Endothelial cell of umbilical vein (primary cell): ENCODE results near the gene PKNOX2. TPM values are rescaled to one million over a fixed set of nuclear protein-coding genes. Genes with fewer than 3 reads are reported as not detected.

Experiments
- BruUV-seq: library from RNA; stranded (reverse); fragments of 400-500 nt; replicated peaks from 2 replicates; lab custom pipeline; 2021; lab: Mats Ljungman, UMichigan
- CTCF ChIA-PET: fragments of 300-600, 350-600 bp; sonication (Branson Sonifier 250); formaldehyde crosslinking; loops from one replicate; lab custom pipeline; 2021; ENCODE audit warnings: antibody characterized with exemption, inconsistent platforms; lab: Charles Lee
- POLR2A ChIA-PET: fragments of 300-600, 350-600 bp; sonication (Branson Sonifier 250); formaldehyde crosslinking; loops from one replicate; lab custom pipeline; 2021; ENCODE audit warnings: antibody characterized with exemption, inconsistent platforms; lab: Charles Lee
- DNase-seq: peaks from one replicate; pipeline ENCODE4 v3.0.0-alpha.2; 2011; ENCODE audit warnings: low read depth, low spot score
- FAIRE-seq: peaks from 2 replicates; lab custom pipeline; 2011; peaks lifted over from hg19 to GRCh38; lab: Jason Lieb, UNC
- H2AFZ ChIP-seq: 2 replicates; pipeline ENCODE4 v1.6.0; 2012; ENCODE audit warnings: low read depth, low read length, control low read depth, inconsistent platforms
- H3K27ac ChIP-seq: 2 replicates; pipeline ENCODE4 v1.5.1; 2011; ENCODE audit warnings: low read depth, mild to moderate bottlenecking, control low read depth, low read length, moderate library complexity; ENCODE audit not compliant: insufficient read depth
- H3K27me3 ChIP-seq, 2 experiments: 2 replicates each; pipeline versions ENCODE4 v1.6.0 to v1.6.1; 2011; ENCODE audit warnings: low read length in 2 of 2, mixed read lengths in 1 of 2; ENCODE audit not compliant: control insufficient read depth in 2 of 2, insufficient read depth in 2 of 2
- H3K36me3 ChIP-seq, 2 experiments: 2 replicates in 1 of 2; 3 replicates in 1 of 2; pipeline ENCODE4 v1.5.1; 2011; ENCODE audit warnings: low read length in 2 of 2, mild to moderate bottlenecking in 1 of 2, moderate library complexity in 1 of 2; ENCODE audit not compliant: control insufficient read depth in 2 of 2, insufficient read depth in 2 of 2; ENCODE audit errors: extremely low read depth in 1 of 2
- H3K4me1 ChIP-seq: 3 replicates; pipeline ENCODE4 v1.5.1; 2011; ENCODE audit warnings: mild to moderate bottlenecking, low read length; ENCODE audit not compliant: control insufficient read depth, insufficient read depth; ENCODE audit errors: extremely low read depth
- H3K4me2 ChIP-seq: 2 replicates; pipeline ENCODE4 v1.6.1; 2011; ENCODE audit warnings: low read length, control low read depth, mixed read lengths; ENCODE audit not compliant: insufficient read depth
- H3K4me3 ChIP-seq, 3 experiments: fragments of 200-600 bp in 1 of 3; sonication (generic), shearing (Covaris generic) in 1 of 3; replicated peaks in 1 of 3; 2 replicates each; pipeline ENCODE4 v1.5.1; 2011 to 2016; ENCODE audit warnings: control low read depth in 3 of 3, low read length in 3 of 3, mild to moderate bottlenecking in 2 of 3, inconsistent platforms in 1 of 3, low read depth in 1 of 3, moderate library complexity in 1 of 3; ENCODE audit not compliant: insufficient read depth in 1 of 3
- H3K79me2 ChIP-seq: 2 replicates; pipeline ENCODE4 v1.6.0; 2012; ENCODE audit warnings: low read length, inconsistent platforms; ENCODE audit not compliant: control insufficient read depth, insufficient read depth
- H3K9ac ChIP-seq: replicated peaks from 2 replicates; pipeline ENCODE3; 2011; ENCODE audit warnings: low read length, control low read depth; ENCODE audit not compliant: insufficient read depth; ENCODE audit errors: extremely low read depth
- H3K9me1 ChIP-seq: replicated peaks from 3 replicates; pipeline ENCODE4 v1.6.0; 2011; ENCODE audit warnings: mild to moderate bottlenecking, low read length; ENCODE audit not compliant: control insufficient read depth, insufficient read depth; ENCODE audit errors: extremely low read depth
- H3K9me3 ChIP-seq: replicated peaks from 2 replicates; pipeline ENCODE4 v1.5.1; 2012; ENCODE audit warnings: low read length, inconsistent platforms; ENCODE audit not compliant: control insufficient read depth, insufficient read depth
- H4K20me1 ChIP-seq: replicated peaks from 2 replicates; pipeline ENCODE3; 2011; ENCODE audit warnings: mild to moderate bottlenecking, low read length; ENCODE audit not compliant: control insufficient read depth, insufficient read depth; ENCODE audit errors: extremely low read depth
- CTCF ChIP-seq, 2 donors: IDR thresholded peaks; 1 replicate in 1 of 2; 2 replicates in 1 of 2; pipeline ENCODE4 v1.5.1; 2011; ENCODE audit warnings: low read length in 2 of 2, mild to moderate bottlenecking in 2 of 2, moderate library complexity in 2 of 2, control low read depth in 1 of 2, inconsistent platforms in 1 of 2, low read depth in 1 of 2; ENCODE audit not compliant: insufficient read depth in 1 of 2; ENCODE audit errors: extremely low read depth in 1 of 2
- EZH2 ChIP-seq: IDR thresholded peaks from 2 replicates; pipeline ENCODE4 v1.6.1; 2012; ENCODE audit warnings: borderline replicate concordance, low read depth, mild to moderate bottlenecking, moderate library complexity, low read length, inconsistent platforms; ENCODE audit not compliant: severe bottlenecking
- FOS ChIP-seq: IDR thresholded peaks from 2 replicates; pipeline ENCODE4 v1.6.1; 2011; ENCODE audit warnings: mild to moderate bottlenecking, low read length, moderate library complexity, borderline replicate concordance; ENCODE audit not compliant: insufficient read depth
- GATA2 ChIP-seq: IDR thresholded peaks from 2 replicates; pipeline ENCODE4 v1.7.0; 2011; ENCODE audit warnings: low read depth, mild to moderate bottlenecking, moderate library complexity, mixed read lengths, low read length; ENCODE audit not compliant: insufficient read length, insufficient read depth
- JUN ChIP-seq: IDR thresholded peaks from 2 replicates; pipeline ENCODE4 v1.6.1; 2011; ENCODE audit warnings: borderline replicate concordance, low read depth; ENCODE audit not compliant: insufficient read length, insufficient read depth
- MAX ChIP-seq: IDR thresholded peaks from 2 replicates; pipeline ENCODE4 v1.6.1; 2011; ENCODE audit not compliant: insufficient read depth, insufficient read length
- MYC ChIP-seq: IDR thresholded peaks from one replicate; pipeline ENCODE4 v1.6.1; 2011; ENCODE audit warnings: mild to moderate bottlenecking, low read depth, low read length
- POLR2A ChIP-seq: IDR thresholded peaks from 2 replicates; pipeline ENCODE4 v1.6.1; 2012; ENCODE audit warnings: low read depth, mild to moderate bottlenecking, control low read depth, low read length
- POLR2AphosphoS5 ChIP-seq: IDR thresholded peaks from 2 replicates; pipeline ENCODE4 v1.6.1; 2012; ENCODE audit warnings: low read depth, mild to moderate bottlenecking, control low read depth, low read length, moderate library complexity; ENCODE audit not compliant: insufficient read depth
- dilution Hi-C: fragments of 300-500 bp; cut with MboI; formaldehyde crosslinking; loops from one replicate; pipeline ENCODE4 v1.15.0; 2019; ENCODE audit warnings: low sequenced_read_pairs; ENCODE audit not compliant: extremely low pct_ligation_motif_present
- intact Hi-C: fragments of 100-400 bp; cut with micrococcal nuclease; formaldehyde crosslinking; loops from one replicate; pipeline ENCODE4 v1.10.0; 2022
- polyA plus RNA-seq, 4 experiments: library from polyadenylated mRNA; depleted of rRNA in 3 of 4; stranded (reverse) in 3 of 4; unstranded in 1 of 4; fragments of >200 nt; gene quantifications; 2 replicates each; pipeline versions ENCODE4 v1.2.1 to v1.2.3, GENCODE V29; 2011 to 2012; ENCODE audit warnings: missing spikeins in 1 of 4
- total RNA-seq: library from RNA; stranded (reverse); gene quantifications from 2 replicates; pipeline ENCODE4 v1.2.3, GENCODE V29; 2021

The PKNOX2 gene
- total and polyA plus RNA-seq, 2 donors (not counting 3 experiments of a cell fraction or from before 2014, with no cell fraction given), result 0.11 to 0.91 TPM

DNA sequence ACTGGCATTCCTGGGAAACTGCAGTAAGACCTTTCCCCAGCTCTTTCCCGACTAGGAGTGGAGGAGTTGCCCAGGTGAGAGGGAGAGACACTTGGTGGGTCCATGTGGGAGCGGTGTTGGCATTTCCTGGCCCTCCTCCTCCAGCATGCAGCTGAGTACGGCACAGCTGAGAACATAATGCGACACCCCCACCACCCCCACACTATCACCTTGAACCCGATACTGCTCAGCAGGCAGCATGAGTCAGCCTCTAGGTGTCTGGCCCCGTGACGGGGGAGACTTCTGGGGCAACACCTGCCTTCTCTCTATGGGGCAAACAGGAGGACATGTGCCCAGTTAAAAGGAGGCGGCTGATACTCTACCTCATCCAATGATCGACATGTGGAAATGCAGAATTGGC is 64.4 kb downstream of the PKNOX2 start:
- no peak overlapping the region for H3K9ac ChIP-seq
- CTCF ChIA-PET, result no interaction called here
- H3K9me3 ChIP-seq, result no peaks in the 10 kb centered on the region
- no peaks in the 10 kb centered on the region for H3K9me1 ChIP-seq
- DNase-seq (no peak), FAIRE-seq (no peak)
- intact Hi-C loops (no loop called here), dilution Hi-C loops (no loop called here)
- H3K4me2 ChIP-seq, result no peak overlapping the region
- no peaks in the 10 kb centered on the region for H3K36me3 ChIP-seq
- H3K4me1 ChIP-seq, result no peaks in the 10 kb centered on the region
- BruUV-seq, result no TSS peak
- H3K79me2 ChIP-seq, result no peaks in the 10 kb centered on the region
- no peak overlapping the region for H3K27ac ChIP-seq
- no peak for TF ChIP-seq EZH2
- no peak for TF ChIP-seq POLR2A
- no peak for TF ChIP-seq MAX
- no peak for TF ChIP-seq FOS
- TF ChIP-seq MYC, result no peak
- peaks cover 4% of the 10 kb centered on the region in 2 experiments for H3K27me3 ChIP-seq
- H2AFZ ChIP-seq, result no peak overlapping the region
- no peaks in the 10 kb centered on the region for H4K20me1 ChIP-seq
- no peak overlapping the region for H3K4me3 ChIP-seq
- POLR2A ChIA-PET, result no interaction called here

DNA sequence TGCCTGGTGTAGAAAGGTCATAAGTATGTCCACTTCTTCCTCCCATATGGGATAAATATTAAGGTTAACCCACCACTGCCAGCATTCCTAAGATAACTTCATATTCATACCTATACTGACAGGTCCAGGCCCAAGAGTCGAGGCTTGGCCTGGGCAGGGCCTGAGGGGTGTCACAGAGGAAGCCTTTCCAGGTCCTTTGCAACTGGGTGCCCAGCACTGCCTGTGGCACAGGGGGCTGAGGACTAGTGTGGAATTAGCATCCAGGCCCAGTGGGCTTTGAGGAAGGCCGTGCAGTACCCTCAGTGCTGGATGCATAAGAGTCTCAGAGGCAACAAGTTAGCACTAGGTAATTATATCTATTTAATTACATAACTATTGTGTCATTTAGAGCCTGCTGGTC is 65.4 kb downstream of the PKNOX2 start:
- CTCF ChIA-PET, result no interaction called here
- peaks cover 4% of the 10 kb centered on the region in 2 experiments for H3K27me3 ChIP-seq
- H3K9me3 ChIP-seq, result no peaks in the 10 kb centered on the region
- H3K4me1 ChIP-seq, result no peaks in the 10 kb centered on the region
- POLR2A ChIA-PET, result no interaction called here
- H3K27ac ChIP-seq, result no peak overlapping the region
- no peaks in the 10 kb centered on the region for H3K36me3 ChIP-seq
- DNase-seq, result no peak
- no peak for FAIRE-seq
- no peak overlapping the region for H2AFZ ChIP-seq
- H3K79me2 ChIP-seq, result no peaks in the 10 kb centered on the region
- dilution Hi-C loops, result no loop called here
- no peak overlapping the region for H3K4me3 ChIP-seq
- no peaks in the 10 kb centered on the region for H3K9me1 ChIP-seq
- H3K9ac ChIP-seq, result no peak overlapping the region
- intact Hi-C loops, result no loop called here
- no peak for TF ChIP-seq EZH2
- TF ChIP-seq POLR2A, result no peak
- TF ChIP-seq JUN, result no peak
- no peak for TF ChIP-seq CTCF (IDR thresholded peaks at IDR 0.05; ENCODE audit: extremely low read depth in 1 of 2, insufficient read depth in 1 of 2, low read depth in 1 of 2, low read length in 2 of 2)
- TF ChIP-seq GATA2, result no peak
- TF ChIP-seq MAX, result no peak
- TF ChIP-seq MYC, result no peak
- no peak for TF ChIP-seq POLR2AphosphoS5
- TF ChIP-seq FOS, result no peak
- BruUV-seq, result no TSS peak
- H3K4me2 ChIP-seq, result no peak overlapping the region
- H4K20me1 ChIP-seq, result no peaks in the 10 kb centered on the region
